CD14-positive monocyte (primary cell): ENCODE results near the gene DPP7. TPM values are rescaled to one million over a fixed set of nuclear protein-coding genes. Genes with fewer than 3 reads are reported as not detected.

Experiments
- DNase-seq, 3 donors: peaks; one replicate each; pipeline ENCODE4 v3.0.0-alpha.2; 2011 to 2022
- H2AFZ ChIP-seq: 2 replicates; pipeline ENCODE4 v1.6.0; 2012; ENCODE audit warnings: mild to moderate bottlenecking, low read depth, low read length, inconsistent platforms; ENCODE audit not compliant: insufficient read depth, poor library complexity, severe bottlenecking
- H3K27ac ChIP-seq, 2 donors: 1 replicate in 1 of 2; 2 replicates in 1 of 2; pipeline ENCODE4 v1.5.1; 2012 to 2013; ENCODE audit warnings: low read length in 2 of 2, control low read depth in 1 of 2, inconsistent platforms in 1 of 2, low read depth in 1 of 2, mild to moderate bottlenecking in 1 of 2
- H3K27me3 ChIP-seq, 2 donors: one replicate each; pipeline versions ENCODE4 v1.6.0 to v1.6.1; 2011 to 2013; ENCODE audit warnings: low read length in 2 of 2; ENCODE audit not compliant: control insufficient read depth in 2 of 2, insufficient read depth in 2 of 2
- H3K36me3 ChIP-seq, 2 donors: replicated peaks in 1 of 2; 1 replicate in 1 of 2; 2 replicates in 1 of 2; pipeline versions ENCODE4 v1.5.1 to v1.6.1; 2012 to 2013; ENCODE audit warnings: low read length in 2 of 2, control low read depth in 1 of 2, inconsistent platforms in 1 of 2, mild to moderate bottlenecking in 1 of 2; ENCODE audit not compliant: insufficient read depth in 2 of 2, control insufficient read depth in 1 of 2
- H3K4me1 ChIP-seq, 2 donors: 1 replicate in 1 of 2; 2 replicates in 1 of 2; pipeline versions ENCODE4 v1.5.1 to v1.6.1; 2012 to 2013; ENCODE audit warnings: low read length in 2 of 2, control low read depth in 1 of 2, inconsistent platforms in 1 of 2, mild to moderate bottlenecking in 1 of 2, moderate library complexity in 1 of 2; ENCODE audit not compliant: insufficient read depth in 2 of 2, control insufficient read depth in 1 of 2
- H3K4me2 ChIP-seq: replicated peaks from 2 replicates; pipeline ENCODE3; 2012; ENCODE audit warnings: low read length, moderate library complexity, mild to moderate bottlenecking; ENCODE audit not compliant: poor library complexity, severe bottlenecking; ENCODE audit errors: extremely low read depth
- H3K4me3 ChIP-seq, 3 experiments: fragments of 200-600 bp in 1 of 3; sonication (generic) in 1 of 3; replicated peaks in 1 of 3; 1 replicate in 2 of 3; 2 replicates in 1 of 3; pipeline ENCODE4 v1.5.1; 2011 to 2013; ENCODE audit warnings: low read length in 3 of 3, mild to moderate bottlenecking in 3 of 3, control low read depth in 2 of 3, low read depth in 2 of 3, inconsistent platforms in 1 of 3, moderate library complexity in 1 of 3
- H3K79me2 ChIP-seq: 2 replicates; pipeline ENCODE4 v1.6.0; 2012; ENCODE audit warnings: mild to moderate bottlenecking, control low read depth, inconsistent platforms, low read length, moderate library complexity; ENCODE audit not compliant: insufficient read depth
- H3K9ac ChIP-seq: 2 replicates; pipeline ENCODE4 v1.6.0; 2017; ENCODE audit warnings: low read length, mild to moderate bottlenecking; ENCODE audit not compliant: insufficient read depth, poor library complexity, severe bottlenecking
- H3K9me3 ChIP-seq, 2 donors: replicated peaks in 1 of 2; 1 replicate in 1 of 2; 2 replicates in 1 of 2; pipeline versions ENCODE4 v1.5.1 to v1.6.1; 2012 to 2013; ENCODE audit warnings: low read length in 2 of 2, control low read depth in 1 of 2; ENCODE audit not compliant: control insufficient read depth in 1 of 2, insufficient read depth in 1 of 2
- H4K20me1 ChIP-seq: 2 replicates; pipeline ENCODE4 v1.6.0; 2012; ENCODE audit warnings: mild to moderate bottlenecking, low read length, control low read depth, moderate library complexity; ENCODE audit not compliant: insufficient read depth
- H3K27ac Mint-ChIP-seq, 7 donors: one replicate each; pipeline ENCODE4 v1.8.0; 2020; ENCODE audit warnings: mild to moderate bottlenecking in 7 of 7, mixed read lengths in 7 of 7, moderate library complexity in 6 of 7, inconsistent platforms in 2 of 7
- H3K27me3 Mint-ChIP-seq, 3 donors: one replicate each; pipeline ENCODE4 v1.8.0; 2021 to 2022; ENCODE audit warnings: low read depth in 3 of 3, mild to moderate bottlenecking in 3 of 3, mixed read lengths in 3 of 3, moderate library complexity in 3 of 3, inconsistent platforms in 1 of 3
- H3K36me3 Mint-ChIP-seq, 2 donors: one replicate each; pipeline ENCODE4 v1.8.0; 2020; ENCODE audit warnings: mixed read lengths in 2 of 2, inconsistent platforms in 1 of 2, mild to moderate bottlenecking in 1 of 2
- H3K4me1 Mint-ChIP-seq: one replicate; pipeline ENCODE4 v1.8.0; 2020; ENCODE audit warnings: mild to moderate bottlenecking, mixed read lengths
- H3K4me3 Mint-ChIP-seq, 2 donors: one replicate each; pipeline ENCODE4 v1.8.0; 2020; ENCODE audit warnings: mild to moderate bottlenecking in 2 of 2, mixed read lengths in 2 of 2, moderate library complexity in 1 of 2
- H3K9me3 Mint-ChIP-seq, 7 donors: one replicate each; pipeline ENCODE4 v1.8.0; 2020 to 2022; ENCODE audit warnings: mixed read lengths in 7 of 7, mild to moderate bottlenecking in 6 of 7, moderate library complexity in 6 of 7, inconsistent platforms in 2 of 7
- WGBS: methylation state at CpG from one replicate; pipeline ENCODE4 v1.1.5; 2013; ENCODE audit warnings: missing lambda C conversion rate; ENCODE audit not compliant: insufficient coverage; 5-methylcytosine and 5-hydroxymethylcytosine counted together
- intact Hi-C, 2 donors: fragments of 100-400 bp; cut with micrococcal nuclease; formaldehyde crosslinking; loops; one replicate each; pipeline versions ENCODE4 v1.15.0 to v1.15.1; 2023
- polyA plus RNA-seq, 3 donors: library from polyadenylated mRNA; depleted of rRNA in 1 of 3; unstranded in 2 of 3; stranded (reverse) in 1 of 3; fragments of 300-500 nt in 2 of 3; fragments of >200 nt in 1 of 3; fragmentation: Illumina TruSeq in 2 of 3; gene quantifications; 1 replicate in 2 of 3; 2 replicates in 1 of 3; pipeline ENCODE4 v1.2.3, GENCODE V29; 2012 to 2021
- TF ChIP-seq, protein P1 (sequence below): fragments of 200-600 bp; IDR thresholded peaks from one replicate; pipeline ENCODE4 v1.8.0; 2022; ENCODE audit warnings: antibody characterized with exemption, mild to moderate bottlenecking

The DPP7 gene
- polyA plus RNA-seq, 3 donors, result 68.3 to 287 (median 150) TPM

DNA sequence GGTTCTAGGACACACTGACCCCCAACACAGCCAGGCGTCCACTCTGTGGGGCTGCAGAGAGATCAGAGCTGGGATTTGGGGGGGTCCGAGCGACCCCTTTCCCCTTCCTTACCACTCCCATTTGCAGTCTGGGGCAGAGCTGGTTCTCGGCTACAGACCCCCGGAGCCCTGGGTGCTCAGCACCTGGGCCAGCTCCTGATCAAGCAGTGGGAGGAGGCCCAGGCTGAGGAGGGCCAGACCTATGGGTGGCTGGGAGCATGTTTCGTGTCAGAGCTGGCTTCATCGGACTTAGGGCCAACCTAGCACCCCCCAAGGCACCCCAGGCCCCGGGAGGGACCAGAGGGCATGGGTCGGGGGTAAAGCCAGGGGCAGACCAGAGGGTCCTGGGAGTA, 32.0 kb upstream of the DPP7 start:
- intact Hi-C loops, result no loop called here
- no peak overlapping the region for H3K4me3 Mint-ChIP-seq
- Histone ChIP-seq H2AFZ (no peak overlapping the region), H3K9me3 (peaks cover 0 to 15% of the 10 kb centered on the region in 2 donors), H3K4me1 (no peaks in the 10 kb centered on the region), H4K20me1 (no peaks in the 10 kb centered on the region), H3K4me2 (no peak overlapping the region), H3K36me3 (no peaks in the 10 kb centered on the region), H3K27me3 (peaks cover 0 to 3% of the 10 kb centered on the region in 2 donors), H3K9ac (no peak overlapping the region), H3K27ac (no peak overlapping the region), H3K4me3 (no peak overlapping the region), H3K79me2 (no peaks in the 10 kb centered on the region)
- H3K27ac Mint-ChIP-seq, result no peak overlapping the region
- H3K36me3 Mint-ChIP-seq, result no peaks in the 10 kb centered on the region
- 30% methylated on average over 2 of the region's 9 CpGs for WGBS
- no peak for DNase-seq
- peaks cover 5 to 18% (median 12%) of the 10 kb centered on the region in 7 donors for H3K9me3 Mint-ChIP-seq
- peaks cover 13 to 30% (median 30%) of the 10 kb centered on the region in 3 donors for H3K27me3 Mint-ChIP-seq
- no peaks in the 10 kb centered on the region for H3K4me1 Mint-ChIP-seq
- TF ChIP-seq, protein P1, sequence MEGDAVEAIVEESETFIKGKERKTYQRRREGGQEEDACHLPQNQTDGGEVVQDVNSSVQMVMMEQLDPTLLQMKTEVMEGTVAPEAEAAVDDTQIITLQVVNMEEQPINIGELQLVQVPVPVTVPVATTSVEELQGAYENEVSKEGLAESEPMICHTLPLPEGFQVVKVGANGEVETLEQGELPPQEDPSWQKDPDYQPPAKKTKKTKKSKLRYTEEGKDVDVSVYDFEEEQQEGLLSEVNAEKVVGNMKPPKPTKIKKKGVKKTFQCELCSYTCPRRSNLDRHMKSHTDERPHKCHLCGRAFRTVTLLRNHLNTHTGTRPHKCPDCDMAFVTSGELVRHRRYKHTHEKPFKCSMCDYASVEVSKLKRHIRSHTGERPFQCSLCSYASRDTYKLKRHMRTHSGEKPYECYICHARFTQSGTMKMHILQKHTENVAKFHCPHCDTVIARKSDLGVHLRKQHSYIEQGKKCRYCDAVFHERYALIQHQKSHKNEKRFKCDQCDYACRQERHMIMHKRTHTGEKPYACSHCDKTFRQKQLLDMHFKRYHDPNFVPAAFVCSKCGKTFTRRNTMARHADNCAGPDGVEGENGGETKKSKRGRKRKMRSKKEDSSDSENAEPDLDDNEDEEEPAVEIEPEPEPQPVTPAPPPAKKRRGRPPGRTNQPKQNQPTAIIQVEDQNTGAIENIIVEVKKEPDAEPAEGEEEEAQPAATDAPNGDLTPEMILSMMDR, result no peak

DNA sequence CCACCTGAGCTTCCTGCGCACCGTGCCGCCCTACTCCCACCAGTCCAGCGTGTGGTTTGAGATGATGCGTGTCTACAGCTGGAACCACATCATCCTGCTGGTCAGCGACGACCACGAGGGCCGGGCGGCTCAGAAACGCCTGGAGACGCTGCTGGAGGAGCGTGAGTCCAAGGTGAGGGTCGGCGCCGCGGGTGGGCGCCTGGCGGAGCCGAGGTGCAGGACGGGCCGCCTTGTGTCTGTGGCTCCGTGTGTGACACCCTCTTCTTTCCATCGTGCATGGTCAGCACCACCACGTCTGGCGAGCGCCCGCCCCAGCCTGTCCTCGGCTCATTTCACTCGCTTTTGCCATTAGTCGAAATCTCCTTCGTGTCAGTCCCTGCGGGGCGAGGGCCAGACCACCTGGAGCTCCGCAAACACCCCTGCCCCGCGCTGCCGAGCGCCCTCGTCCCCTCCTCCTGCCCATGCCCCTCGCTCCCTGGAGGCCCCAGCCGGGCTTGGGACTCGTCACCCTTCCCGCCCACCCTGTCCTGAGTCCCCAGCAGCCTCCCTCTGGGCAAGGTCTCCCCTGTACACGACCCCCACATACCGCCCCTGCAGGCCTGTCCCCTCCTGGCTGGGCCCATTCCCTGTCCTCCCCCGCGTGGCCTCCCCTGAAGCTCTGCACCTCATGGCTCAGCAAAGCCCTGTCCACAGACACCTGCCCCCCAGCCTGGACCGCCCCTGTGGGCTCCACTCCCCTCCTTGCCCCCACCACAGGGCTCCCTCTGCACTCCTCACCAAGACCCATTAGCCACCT, 31.4 kb upstream of the DPP7 start:
- no peaks in the 10 kb centered on the region for H4K20me1 ChIP-seq
- H3K9me3 ChIP-seq, result peaks cover 0 to 11% of the 10 kb centered on the region in 2 donors
- H3K27me3 ChIP-seq, result peaks cover 0 to 8% of the 10 kb centered on the region in 2 donors
- WGBS, result 63% methylated on average over 44 of the region's 49 CpGs
- H3K4me2 ChIP-seq, result no peak overlapping the region
- H3K27me3 Mint-ChIP-seq, result peaks cover 13 to 36% (median 25%) of the 10 kb centered on the region in 3 donors
- peaks cover under 1 to 14% (median 7%) of the 10 kb centered on the region in 7 donors for H3K9me3 Mint-ChIP-seq
- no peak overlapping the region for H3K27ac Mint-ChIP-seq
- H3K79me2 ChIP-seq, result no peaks in the 10 kb centered on the region
- no peak overlapping the region for H3K4me3 ChIP-seq
- H3K4me3 Mint-ChIP-seq, result no peak overlapping the region
- TF ChIP-seq, protein P1, result no peak
- no peak overlapping the region for H3K9ac ChIP-seq
- intact Hi-C loops, result no loop called here
- no peak overlapping the region for H2AFZ ChIP-seq
- H3K36me3 Mint-ChIP-seq, result no peaks in the 10 kb centered on the region
- H3K36me3 ChIP-seq, result no peaks in the 10 kb centered on the region
- no peak overlapping the region for H3K27ac ChIP-seq
- no peak for DNase-seq
- no peaks in the 10 kb centered on the region for H3K4me1 Mint-ChIP-seq
- H3K4me1 ChIP-seq, result no peaks in the 10 kb centered on the region
